Medulla oblongata (tissue), 1 donor: Measurements from ENCODE around the gene TOM1L2.

Experiments
- DNase-seq: peaks from one replicate; pipeline ENCODE4 v3.0.0-alpha.2; 2015; ENCODE audit errors: extremely low spot score

Gene TOM1L2

DNA sequence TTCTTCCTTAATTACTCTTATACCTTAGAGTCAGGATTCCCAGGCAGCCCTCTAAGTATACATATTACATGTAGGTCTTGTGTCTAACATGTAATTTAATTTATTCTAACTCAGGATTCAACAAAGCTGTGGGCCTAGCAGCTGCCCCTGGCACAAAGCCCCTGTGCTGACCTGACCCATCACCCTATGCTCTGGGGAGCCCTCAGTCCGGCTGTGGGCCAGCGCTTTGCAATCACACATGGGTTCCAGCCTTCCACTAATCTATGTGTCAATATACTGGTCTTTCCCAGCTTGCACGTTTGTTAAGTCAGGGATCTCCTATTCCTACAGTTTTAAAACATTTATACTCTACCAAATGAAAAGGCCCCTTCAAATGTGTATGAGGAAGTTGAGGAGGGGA lies 72.7 kb downstream of the TOM1L2 start:
- DNase-seq = no peak

- no peak for DNase-seq
Measured at GRCh38 chr17:17898673-17899072, 73.5 kb downstream of the TOM1L2 start.

GRCh38 chr17:17897442-17897841 lies 74.8 kb downstream of the TOM1L2 start:
- no peak for DNase-seq

GRCh38 chr17:17896746-17897145 lies 75.5 kb downstream of the TOM1L2 start:
- DNase-seq = no peak

DNA sequence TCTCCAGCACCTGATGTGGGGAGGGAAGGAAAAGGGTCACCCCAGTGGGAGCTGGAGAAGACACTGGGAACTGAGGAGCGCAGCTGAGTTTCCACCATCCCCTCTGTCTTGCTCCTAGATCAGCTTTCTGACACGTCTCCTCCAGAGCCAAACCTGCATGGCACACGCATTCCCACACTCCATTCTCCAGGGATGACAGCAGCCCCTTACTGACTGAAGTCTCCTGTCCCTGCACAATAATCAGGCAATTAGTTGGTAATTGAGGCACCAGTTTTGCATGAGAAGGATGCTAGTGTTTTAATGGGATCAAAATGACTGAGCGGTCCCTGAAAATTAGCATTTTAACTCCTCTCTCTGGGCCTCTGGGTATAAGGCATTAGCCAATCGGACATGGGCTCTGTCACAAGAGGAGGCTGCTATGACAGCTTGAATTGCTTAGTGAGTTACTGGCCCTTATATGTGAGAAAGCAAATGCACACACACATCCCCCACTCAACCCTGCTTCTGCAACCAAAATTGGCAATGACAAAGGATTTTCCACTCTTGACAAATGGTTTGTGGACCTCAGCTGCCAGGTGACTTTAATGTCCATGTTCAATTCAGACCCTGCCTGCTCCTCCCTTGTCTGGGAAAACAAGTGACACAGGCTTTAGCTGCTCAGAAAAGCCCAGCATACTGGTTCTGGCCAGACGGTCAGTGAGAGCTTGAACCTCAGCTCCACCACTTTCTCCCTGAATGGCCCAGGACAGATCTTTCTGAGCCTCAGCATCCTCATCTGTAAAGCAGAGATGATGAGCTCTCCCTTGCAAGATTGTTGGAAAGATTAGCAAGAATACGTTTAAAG lies 78.2 kb downstream of the TOM1L2 start:
- DNase-seq = no peak

DNA sequence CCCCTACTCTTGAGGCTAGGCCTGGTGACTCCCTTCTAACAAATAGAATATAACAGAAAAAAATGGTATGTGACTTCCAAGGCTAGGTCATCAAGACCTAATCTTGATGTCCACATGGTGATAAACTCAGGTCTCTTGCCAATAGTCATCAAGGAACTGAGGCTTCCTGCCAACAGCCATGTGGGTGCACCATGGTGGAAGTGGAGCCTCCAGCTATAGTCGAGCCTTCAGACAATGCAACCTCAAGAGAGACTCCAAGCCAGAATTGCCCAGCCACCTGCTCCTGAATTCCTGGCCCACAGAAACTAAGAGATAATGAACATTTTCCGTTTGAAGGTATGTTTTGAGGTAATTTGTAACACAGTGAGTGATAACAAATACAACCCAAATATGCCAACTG lies 79.5 kb downstream of the TOM1L2 start:
- no peak for DNase-seq

GRCh38 chr17:17892009-17892408 lies 80.2 kb downstream of the TOM1L2 start:
- DNase-seq = no peak

DNA sequence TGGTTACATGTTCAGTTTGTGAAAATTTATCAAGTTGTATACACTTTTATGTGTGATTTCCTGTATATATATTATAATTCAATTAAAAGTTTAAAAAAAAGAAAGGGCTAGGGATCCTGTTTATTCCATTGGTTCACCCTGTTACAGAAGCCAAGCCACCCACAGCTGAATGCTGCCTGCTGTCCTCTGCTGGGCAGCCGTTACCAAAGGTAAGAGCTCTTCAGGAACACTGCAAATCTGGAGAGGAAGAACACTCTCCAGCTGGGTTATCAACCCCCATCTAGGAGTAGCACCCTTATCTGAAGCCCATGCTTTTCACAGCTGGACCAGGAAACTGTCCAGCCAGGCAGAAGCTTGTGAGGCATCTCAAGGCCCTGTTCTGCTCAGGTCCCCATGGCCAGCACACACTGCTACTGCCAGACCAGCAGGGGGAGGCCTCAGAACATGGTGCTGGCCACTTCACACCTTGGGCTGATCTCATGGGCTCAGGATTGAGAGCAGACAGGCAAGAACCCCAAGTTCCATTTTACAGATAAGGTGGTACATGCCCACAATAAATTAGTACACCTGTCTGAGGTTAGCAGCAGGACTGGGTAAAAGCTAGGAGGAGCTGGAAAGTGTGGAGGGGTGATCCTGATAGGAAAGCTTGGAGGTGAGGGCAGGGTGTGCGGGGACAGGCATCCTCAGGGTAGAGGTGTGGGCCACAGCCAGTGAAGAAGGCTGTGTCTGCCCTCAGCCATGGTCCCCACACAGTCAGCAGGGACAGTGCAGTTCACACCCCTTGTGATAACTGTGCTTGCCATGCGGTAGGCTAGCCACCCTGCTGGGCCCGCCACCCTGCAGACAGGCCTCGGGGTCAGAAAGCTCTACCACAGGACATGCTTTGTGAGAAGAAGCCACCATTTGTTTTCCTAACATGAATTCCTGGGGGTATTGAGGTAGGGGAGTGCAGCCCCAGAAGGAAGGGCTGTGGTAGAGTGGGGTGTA lies 81.1 kb downstream of the TOM1L2 start:
- no peak for DNase-seq

DNA sequence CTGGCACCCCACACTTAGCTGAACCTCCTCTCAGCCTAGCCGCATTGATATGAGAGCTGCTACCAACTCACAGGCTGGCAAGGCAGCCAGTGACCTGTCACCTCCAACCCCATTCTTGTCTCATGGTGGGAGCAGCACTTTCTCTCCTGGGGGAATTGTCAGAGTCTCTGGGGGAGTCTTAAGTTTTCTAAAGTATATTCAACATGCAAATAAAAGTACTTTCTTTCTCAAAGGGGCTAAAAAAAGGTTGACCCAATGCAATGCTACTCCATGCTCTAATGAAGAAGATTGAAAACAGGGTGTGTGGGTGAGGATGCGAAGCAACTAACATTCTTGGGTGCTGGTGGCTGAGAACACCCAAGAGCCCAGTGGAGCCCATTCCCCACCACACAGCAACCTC lies 82.3 kb downstream of the TOM1L2 start:
- DNase-seq = no peak

GRCh38 chr17:17888821-17889220 lies 83.4 kb downstream of the TOM1L2 start:
- no peak for DNase-seq

DNA sequence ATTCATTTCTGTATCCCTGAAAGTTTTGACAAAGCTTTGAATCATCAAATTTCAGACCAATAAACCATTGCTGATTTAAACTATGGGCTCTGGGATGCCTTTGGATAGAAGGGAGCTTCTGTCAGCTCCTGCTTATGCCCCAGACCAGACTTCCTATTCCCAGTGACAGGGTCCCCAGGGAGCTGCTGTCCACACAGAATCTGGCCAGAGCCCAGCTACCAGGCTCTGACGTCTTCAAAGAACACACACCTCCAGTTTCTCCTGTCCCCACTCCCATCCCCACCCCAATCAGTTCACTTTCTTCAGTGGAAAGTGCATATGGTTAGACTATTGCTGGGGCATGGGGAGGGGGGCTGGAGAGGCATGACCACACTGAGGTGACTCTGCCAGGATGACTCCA lies 83.8 kb downstream of the TOM1L2 start:
- DNase-seq = no peak

DNA sequence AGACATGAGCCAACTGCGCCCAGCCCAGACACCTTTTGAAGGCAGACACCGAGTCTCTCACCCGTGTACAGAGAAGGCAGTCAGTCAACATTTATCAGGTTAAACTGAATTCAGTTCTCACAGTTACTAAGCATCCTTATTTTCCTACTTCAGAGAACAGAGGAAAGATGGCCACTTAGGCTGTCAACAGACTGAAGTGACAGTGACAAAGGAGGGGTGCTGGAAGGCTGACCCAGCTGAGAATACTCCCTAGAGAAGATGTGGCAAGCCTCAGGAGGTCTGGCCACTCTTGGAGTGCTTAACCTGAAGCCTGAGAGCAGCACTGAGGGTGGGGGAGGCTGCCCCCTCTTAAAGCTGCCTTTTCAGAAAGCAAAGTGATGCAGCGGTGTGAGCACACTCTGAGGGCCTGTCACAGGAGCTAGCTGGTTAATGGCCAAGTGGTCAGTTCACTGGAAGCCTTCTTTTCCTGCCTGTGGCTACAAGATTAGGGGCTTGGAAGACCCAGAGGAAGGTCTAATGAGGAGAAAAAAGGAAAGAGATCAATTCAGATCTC lies 84.4 kb downstream of the TOM1L2 start:
- DNase-seq = no peak

- DNase-seq = no peak
Measured at GRCh38 chr17:17886726-17887125, 85.5 kb downstream of the TOM1L2 start.

DNA sequence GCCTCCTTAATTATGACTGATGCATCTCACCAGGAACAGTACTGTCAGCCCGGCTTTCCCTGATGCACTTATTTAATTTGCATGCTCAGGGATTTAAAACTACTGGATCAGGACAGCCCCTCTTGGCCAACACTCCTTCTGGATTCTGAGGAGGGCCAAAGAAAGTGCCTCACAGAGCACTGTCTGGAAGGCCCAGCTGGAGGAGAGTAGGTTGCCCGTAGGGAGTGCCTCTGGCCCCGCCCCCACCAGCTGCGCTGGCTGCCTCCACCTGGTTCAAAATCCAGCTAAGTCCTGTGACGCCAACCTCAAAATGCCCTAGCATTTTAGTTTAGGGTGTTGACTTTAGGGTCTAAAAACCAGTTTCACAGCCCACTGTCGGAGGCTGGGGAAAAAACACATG lies 86.0 kb downstream of the TOM1L2 start:
- no peak for DNase-seq

DNA sequence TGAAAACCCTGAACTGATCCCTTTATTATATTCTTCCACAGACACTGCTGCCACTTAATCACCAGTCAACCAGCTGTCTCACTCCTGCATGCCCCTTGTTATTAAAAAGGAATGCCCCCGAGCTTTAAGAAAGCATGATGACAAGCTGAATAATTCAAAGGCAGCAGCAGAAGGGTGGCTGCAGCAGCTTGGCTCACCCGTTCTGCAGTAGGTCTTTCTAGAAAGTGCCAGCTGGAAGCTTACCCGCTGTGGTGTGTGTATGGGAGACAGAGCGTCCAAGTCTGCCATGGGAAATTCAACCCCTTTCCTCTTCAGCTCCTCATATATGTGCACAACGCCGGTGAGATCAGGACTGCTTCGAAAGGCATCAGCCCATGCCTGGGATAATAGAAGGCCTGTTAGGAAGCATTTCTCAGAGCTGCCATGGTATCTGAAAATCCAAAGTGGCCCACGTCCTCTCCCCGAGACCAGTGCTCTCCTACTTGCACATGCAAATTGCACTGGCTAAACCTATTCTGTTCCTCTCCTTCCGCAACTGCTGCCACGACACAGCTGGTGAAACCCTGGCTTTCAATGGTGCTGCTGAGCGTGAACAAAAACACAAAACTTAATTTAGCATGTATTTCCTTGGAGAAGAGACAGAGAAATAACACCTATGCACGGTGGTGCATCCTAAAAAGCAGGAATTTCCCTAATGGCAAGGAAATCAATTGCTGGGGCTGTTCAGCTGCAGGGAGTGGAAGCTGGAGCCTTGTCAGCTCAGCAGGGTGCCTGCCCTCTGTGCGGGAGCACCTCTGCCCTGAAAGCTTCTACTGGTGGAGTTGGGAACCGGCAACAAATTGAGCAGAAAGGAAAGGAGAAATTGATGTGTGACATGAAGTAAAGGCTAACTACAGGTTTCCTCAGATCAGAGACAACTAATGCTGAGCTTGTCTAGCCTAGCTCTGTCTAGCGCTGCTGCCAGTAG lies 87.5 kb downstream of the TOM1L2 start:
- DNase-seq = peak; percentile 46

- no peak for DNase-seq
Measured at GRCh38 chr17:17883801-17884200, 88.4 kb downstream of the TOM1L2 start.

DNA sequence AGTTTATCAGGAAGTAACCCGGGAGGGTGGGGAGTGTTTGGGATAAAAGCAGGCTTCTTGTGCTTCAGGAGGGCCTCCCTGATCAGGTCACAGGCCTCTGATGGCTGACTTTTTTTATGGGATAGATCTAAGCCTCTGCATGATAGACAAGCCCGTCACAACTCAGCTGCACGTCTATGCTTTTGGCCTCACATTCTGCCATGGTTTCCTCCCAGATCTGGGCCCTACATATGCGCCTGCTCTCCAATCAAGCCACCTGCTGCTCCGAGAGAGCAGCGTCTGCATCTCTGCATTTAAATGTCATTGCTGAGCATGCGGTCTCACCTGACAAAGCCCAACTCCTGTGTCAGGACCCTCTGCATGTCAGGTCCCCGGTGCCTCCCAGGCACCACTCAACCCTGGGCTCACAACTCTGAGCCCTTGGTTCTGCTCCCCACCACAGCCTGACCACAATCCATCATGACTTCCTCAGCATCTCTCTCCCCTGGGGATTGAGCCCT lies 90.1 kb downstream of the TOM1L2 start:
- no peak for DNase-seq

GRCh38 chr17:17880577-17881196 lies 91.5 kb downstream of the TOM1L2 start:
- DNase-seq = no peak

GRCh38 chr17:17877529-17878358 lies 94.5 kb downstream of the TOM1L2 start:
- DNase-seq = peak; percentile 58
